ENCODE measurements around the gene RSBN1L.

GRCh38 chr7:77794000-77794399 is 97.7 kb downstream of the RSBN1L start:
- TF ChIP-seq POLR2A (IDR thresholded peaks at IDR 0.05; ENCODE audit: low read length) (no peak), GATA1 (IDR thresholded peaks at IDR 0.05; ENCODE audit: low read depth, low read length) (no peak)
